ENCODE measurements around the gene MBLAC1.

- no peak for TF ChIP-seq GATA3 (IDR thresholded peaks at IDR 0.05; ENCODE audit: low read depth, low read length)
- no peak for TF ChIP-seq GATA2 (IDR thresholded peaks at IDR 0.05; ENCODE audit: low read depth, low read length)
These were observed 4.2 kb upstream of the MBLAC1 start for GRCh38 chr7:100122568-100122967.

All from SH-SY5Y (cell line).